Coronary artery (tissue), 2 donors: ENCODE results near the gene TBC1D21.

Experiments
- DNase-seq: peaks from one replicate; pipeline ENCODE4 v3.0.0-alpha.2; 2017; ENCODE audit warnings: low spot score
- H3K27ac ChIP-seq, 2 donors: fragments of 200-600 bp; sonication (generic); one replicate each; pipeline ENCODE4 v1.5.1; 2016 to 2019
- H3K4me3 ChIP-seq: fragments of 200-600 bp; sonication (generic); 2 replicates; pipeline ENCODE4 v1.5.1; 2016; ENCODE audit warnings: mild to moderate bottlenecking, moderate library complexity
- CTCF ChIP-seq: fragments of 200-600 bp; sonication (generic); IDR thresholded peaks from one replicate; pipeline ENCODE4 v1.5.1; 2019; ENCODE audit warnings: antibody characterized with exemption

TBC1D21 gene

GRCh38 chr15:73919706-73920105 is 46.3 kb downstream of the TBC1D21 start:
- no peak overlapping the region for H3K27ac ChIP-seq
- no peak for TF ChIP-seq CTCF
- DNase-seq = no peak

GRCh38 chr15:73921254-73921925 is 48.0 kb downstream of the TBC1D21 start:
- Histone ChIP-seq H3K4me3 (no peak overlapping the region), H3K27ac (peak overlapping the region; percentile 95 to 96)
- no peak for TF ChIP-seq CTCF
- DNase-seq = no peak

More at GRCh38 chr15:73919706-73920105, 46.3 kb downstream of the TBC1D21 start:
- no peak overlapping the region for H3K4me3 ChIP-seq

- DNase-seq = no peak
- H3K27ac ChIP-seq = peak overlapping the region; percentile 95 to 96
- TF ChIP-seq CTCF = no peak
- peak overlapping the region; percentile 54 for H3K4me3 ChIP-seq
Measured at GRCh38 chr15:73922186-73923151, 49.1 kb downstream of the TBC1D21 start.

DNA sequence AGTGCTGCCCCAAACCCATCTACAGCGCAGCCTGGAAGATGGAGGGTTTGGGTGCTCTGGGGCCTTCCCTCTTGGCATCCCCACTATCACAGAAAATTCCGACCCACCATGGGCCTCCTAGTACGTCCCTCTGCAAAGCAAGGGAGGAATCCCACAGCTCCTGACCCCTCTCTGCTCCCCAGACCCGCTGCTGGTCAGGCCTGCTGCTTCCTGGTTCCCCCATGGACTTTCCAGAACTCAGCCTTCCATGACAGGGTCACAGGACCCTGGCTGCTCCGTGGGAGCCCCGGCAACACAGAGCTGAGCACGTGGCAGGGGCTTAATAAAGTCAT is 49.8 kb downstream of the TBC1D21 start:
- Histone ChIP-seq H3K4me3 (peak overlapping the region; percentile 54), H3K27ac (peak overlapping the region; percentile 95 to 96)
- DNase-seq = no peak
- TF ChIP-seq CTCF = no peak

GRCh38 chr15:73923488-73924164 is 50.3 kb downstream of the TBC1D21 start:
- Histone ChIP-seq H3K27ac (peak overlapping the region; percentile 95 to 96), H3K4me3 (peak overlapping the region; percentile 54)
- no peak for TF ChIP-seq CTCF
- no peak for DNase-seq

- H3K27ac ChIP-seq = peak overlapping the region; percentile 95 to 96
- H3K4me3 ChIP-seq = peak overlapping the region; percentile 85
- DNase-seq = no peak
- no peak for TF ChIP-seq CTCF
Measured at GRCh38 chr15:73924171-73924921, 51.0 kb downstream of the TBC1D21 start.
